ENCODE measurements around the gene PICALM.

The PICALM gene

DNA sequence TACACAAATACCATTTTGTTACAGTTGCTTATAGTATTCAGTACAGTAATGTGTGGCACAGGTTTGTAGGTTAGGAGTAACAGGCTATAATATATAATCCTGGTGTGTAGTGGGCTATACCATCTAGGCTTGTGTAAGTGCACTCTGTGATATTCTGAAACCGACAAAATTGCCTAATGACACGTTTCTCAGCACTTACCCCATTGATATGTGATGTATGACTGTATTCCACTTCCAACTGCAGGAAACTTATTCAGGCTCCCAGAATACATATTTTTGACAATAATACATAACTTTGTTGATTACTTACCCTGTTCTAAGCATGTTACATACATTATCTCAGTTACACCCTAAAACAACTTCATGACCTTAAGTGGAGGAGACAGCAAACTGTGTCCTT, 5.1 kb upstream of the PICALM start:
- TF ChIP-seq REST (IDR thresholded peaks at IDR 0.05; ENCODE audit: low read depth) (no peak), CEBPB (IDR thresholded peaks at IDR 0.05) (no peak), EGR1 (IDR thresholded peaks at IDR 0.05) (no peak), TEAD4 (IDR thresholded peaks at IDR 0.05) (no peak), MAX (IDR thresholded peaks at IDR 0.05) (no peak), EP300 (IDR thresholded peaks at IDR 0.05; ENCODE audit: borderline replicate concordance) (no peak), TCF12 (IDR thresholded peaks at IDR 0.05; ENCODE audit: low read depth) (no peak), FOXM1 (IDR thresholded peaks at IDR 0.05; ENCODE audit: borderline replicate concordance, low read depth) (no peak), ZBTB7A (IDR thresholded peaks at IDR 0.05; ENCODE audit: low read depth) (no peak), YY1 (IDR thresholded peaks at IDR 0.05; ENCODE audit: low read depth) (no peak), NFIC (IDR thresholded peaks at IDR 0.05) (no peak), CREB1 (IDR thresholded peaks at IDR 0.05; ENCODE audit: low read depth) (no peak), RAD21 (IDR thresholded peaks at IDR 0.05; ENCODE audit: low read depth) (no peak), TAF1 (IDR thresholded peaks at IDR 0.05; ENCODE audit: low read depth) (no peak)
- TF ChIP-seq, protein P1, sequence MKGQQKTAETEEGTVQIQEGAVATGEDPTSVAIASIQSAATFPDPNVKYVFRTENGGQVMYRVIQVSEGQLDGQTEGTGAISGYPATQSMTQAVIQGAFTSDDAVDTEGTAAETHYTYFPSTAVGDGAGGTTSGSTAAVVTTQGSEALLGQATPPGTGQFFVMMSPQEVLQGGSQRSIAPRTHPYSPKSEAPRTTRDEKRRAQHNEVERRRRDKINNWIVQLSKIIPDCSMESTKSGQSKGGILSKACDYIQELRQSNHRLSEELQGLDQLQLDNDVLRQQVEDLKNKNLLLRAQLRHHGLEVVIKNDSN (IDR thresholded peaks at IDR 0.05): no peak

GRCh38 chr11:86072211-86072610, 3.3 kb upstream of the PICALM start:
- TF ChIP-seq NFIC (IDR thresholded peaks at IDR 0.05) (no peak), CREB1 (IDR thresholded peaks at IDR 0.05; ENCODE audit: low read depth) (no peak), TAF1 (IDR thresholded peaks at IDR 0.05; ENCODE audit: low read depth) (no peak), ZBTB7A (IDR thresholded peaks at IDR 0.05; ENCODE audit: low read depth) (no peak), TCF12 (IDR thresholded peaks at IDR 0.05; ENCODE audit: low read depth) (no peak)

DNA sequence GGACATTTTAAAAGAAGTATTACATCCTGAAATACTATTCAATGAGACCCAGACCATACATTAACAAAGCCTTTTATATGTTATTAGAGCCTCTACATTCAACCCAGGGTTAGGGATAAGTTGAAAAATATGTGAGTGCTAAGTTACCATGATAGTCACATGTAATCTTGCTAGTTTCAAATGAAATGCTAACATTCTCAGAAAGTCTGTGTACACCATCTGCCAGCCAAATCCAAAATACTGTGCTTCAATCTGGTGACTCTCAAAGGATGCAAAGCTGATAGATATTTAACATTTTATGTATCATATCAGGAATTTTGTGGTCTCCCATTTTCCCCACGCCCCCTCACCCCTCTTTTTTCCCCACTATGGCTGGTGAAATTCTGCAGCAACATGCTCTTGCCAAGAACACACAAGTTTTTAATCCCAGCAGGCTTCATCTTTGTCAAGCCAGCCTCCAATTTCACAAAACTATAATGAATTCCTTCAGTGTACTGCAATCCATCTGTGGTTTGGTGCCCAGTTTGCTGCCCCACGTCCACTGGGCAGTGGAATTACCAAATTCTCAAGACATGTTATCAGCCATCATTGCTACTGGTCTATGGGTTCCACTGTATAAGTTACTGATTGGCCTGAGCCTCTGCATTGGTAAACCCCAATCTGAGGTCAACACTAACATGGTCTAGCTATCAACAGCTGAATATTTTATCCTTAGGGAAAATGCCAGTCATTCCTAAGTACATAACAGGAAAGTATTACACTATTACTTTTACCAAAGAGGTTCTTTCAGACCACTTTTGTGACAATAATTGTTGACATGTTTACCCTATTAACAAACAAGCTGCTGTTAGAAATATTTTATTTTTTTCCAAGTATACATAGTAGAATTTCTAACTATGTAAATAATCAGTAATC, 1.5 kb upstream of the PICALM start:
- TF ChIP-seq CREB1 (IDR thresholded peaks at IDR 0.05; ENCODE audit: low read depth) (no peak), MAX (IDR thresholded peaks at IDR 0.05) (no peak), CEBPB (IDR thresholded peaks at IDR 0.05) (no peak), TEAD4 (IDR thresholded peaks at IDR 0.05) (no peak), TAF1 (IDR thresholded peaks at IDR 0.05; ENCODE audit: low read depth) (no peak), EP300 (IDR thresholded peaks at IDR 0.05; ENCODE audit: borderline replicate concordance) (no peak), FOXM1 (IDR thresholded peaks at IDR 0.05; ENCODE audit: borderline replicate concordance, low read depth) (no peak), NFIC (IDR thresholded peaks at IDR 0.05) (no peak), REST (IDR thresholded peaks at IDR 0.05; ENCODE audit: low read depth) (no peak), TCF12 (IDR thresholded peaks at IDR 0.05; ENCODE audit: low read depth) (no peak), YY1 (IDR thresholded peaks at IDR 0.05; ENCODE audit: low read depth) (no peak), RAD21 (IDR thresholded peaks at IDR 0.05; ENCODE audit: low read depth) (no peak), EGR1 (IDR thresholded peaks at IDR 0.05) (no peak), ZBTB7A (IDR thresholded peaks at IDR 0.05; ENCODE audit: low read depth) (no peak)
- TF ChIP-seq, protein P1 (IDR thresholded peaks at IDR 0.05): no peak

- TF ChIP-seq YY1 (IDR thresholded peaks at IDR 0.05; ENCODE audit: low read depth) (0 out of 2 replicates have a peak, but pooled peaks have one; percentile 37), TEAD4 (IDR thresholded peaks at IDR 0.05) (peak; percentile 81), REST (IDR thresholded peaks at IDR 0.05; ENCODE audit: low read depth) (no peak), FOXM1 (IDR thresholded peaks at IDR 0.05; ENCODE audit: borderline replicate concordance, low read depth) (peak; percentile 52; the same call in 1 of the 2 replicates), TCF12 (IDR thresholded peaks at IDR 0.05; ENCODE audit: low read depth) (peak; percentile 45; the same call in 1 of the 2 replicates), EP300 (IDR thresholded peaks at IDR 0.05; ENCODE audit: borderline replicate concordance) (peak; percentile 65), CEBPB (IDR thresholded peaks at IDR 0.05) (no peak)
- TF ChIP-seq, protein P1 (IDR thresholded peaks at IDR 0.05): peak; percentile 25; the same call in 1 of the 2 replicates
These were observed 671 bp upstream of the PICALM start for GRCh38 chr11:86069408-86070101.
